Skeletal muscle tissue (tissue), 4 donors: Measurements from ENCODE around the gene DCDC2. TPM values are rescaled to one million over a fixed set of nuclear protein-coding genes. Genes with fewer than 3 reads are reported as not detected.
"Not testable (repeated sequence)": the region's sequence is repeated elsewhere in the genome, so short reads cannot be mapped to it uniquely, and the experiment has no call there.

Experiments used
- H3K27ac ChIP-seq: one replicate; pipeline ENCODE4 v1.7.0; 2013; ENCODE audit warnings: mild to moderate bottlenecking, low read depth, low read length, inconsistent platforms
- H3K27me3 ChIP-seq, 3 donors: one replicate each; pipeline ENCODE4 v1.7.0; 2013; ENCODE audit warnings: low read length in 3 of 3; ENCODE audit not compliant: control insufficient read depth in 3 of 3, insufficient read depth in 3 of 3
- H3K36me3 ChIP-seq, 3 donors: one replicate each; pipeline ENCODE4 v1.7.0; 2013; ENCODE audit warnings: low read length in 3 of 3; ENCODE audit not compliant: control insufficient read depth in 3 of 3, insufficient read depth in 3 of 3
- H3K4me1 ChIP-seq, 3 donors: one replicate each; pipeline ENCODE4 v1.7.0; 2013; ENCODE audit warnings: low read length in 3 of 3, mild to moderate bottlenecking in 3 of 3; ENCODE audit not compliant: control insufficient read depth in 3 of 3, insufficient read depth in 3 of 3
- H3K4me3 ChIP-seq, 3 donors: one replicate each; pipeline ENCODE4 v1.7.0; 2013; ENCODE audit warnings: low read length in 3 of 3
- H3K9ac ChIP-seq, 3 donors: one replicate each; pipeline ENCODE4 v1.7.0; 2013; ENCODE audit warnings: low read length in 3 of 3, mild to moderate bottlenecking in 3 of 3, moderate library complexity in 2 of 3, low read depth in 1 of 3
- H3K9me3 ChIP-seq, 3 donors: one replicate each; pipeline ENCODE4 v1.7.0; 2013; ENCODE audit warnings: low read length in 3 of 3; ENCODE audit not compliant: control insufficient read depth in 3 of 3
- total RNA-seq: library from RNA; depleted of rRNA; stranded (reverse); fragments of >200 nt; gene quantifications from one replicate; pipeline ENCODE4 v1.2.3, GENCODE V29; 2014
- donor health status: Osteomylitis.

DCDC2 gene
- total RNA-seq, 1 donor from 2014 or later = not detected

DNA sequence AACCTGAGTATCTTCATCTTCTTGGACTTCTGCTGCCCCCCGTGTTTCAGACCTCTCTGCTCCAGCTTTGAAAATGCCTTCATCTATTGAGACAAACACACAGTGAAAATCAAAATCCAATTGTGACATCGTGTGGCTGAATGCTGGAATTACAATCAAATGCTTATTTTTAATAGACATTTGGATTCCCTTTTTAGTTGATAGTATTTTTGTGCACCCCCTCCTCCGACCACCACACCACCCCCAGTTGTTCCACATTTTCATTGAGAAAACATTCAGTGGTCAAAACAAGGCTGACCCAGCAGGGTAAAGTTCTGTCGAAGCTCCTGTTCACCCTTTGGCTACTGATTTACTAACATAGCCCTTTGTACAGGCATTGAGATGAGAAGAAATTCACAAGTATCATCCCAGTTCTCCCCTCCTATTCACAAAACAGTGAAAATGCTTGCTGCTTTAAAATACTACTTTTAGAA lies 152.8 kb downstream of the DCDC2 start:
- no peaks in the 10 kb centered on the region for H3K27me3 ChIP-seq
- no peak overlapping the region for H3K4me3 ChIP-seq
- no peaks in the 10 kb centered on the region for H3K36me3 ChIP-seq
- no peak overlapping the region for H3K27ac ChIP-seq
- no peak overlapping the region for H3K9ac ChIP-seq
- H3K4me1 ChIP-seq = no peaks in the 10 kb centered on the region
- no peaks in the 10 kb centered on the region for H3K9me3 ChIP-seq

DNA sequence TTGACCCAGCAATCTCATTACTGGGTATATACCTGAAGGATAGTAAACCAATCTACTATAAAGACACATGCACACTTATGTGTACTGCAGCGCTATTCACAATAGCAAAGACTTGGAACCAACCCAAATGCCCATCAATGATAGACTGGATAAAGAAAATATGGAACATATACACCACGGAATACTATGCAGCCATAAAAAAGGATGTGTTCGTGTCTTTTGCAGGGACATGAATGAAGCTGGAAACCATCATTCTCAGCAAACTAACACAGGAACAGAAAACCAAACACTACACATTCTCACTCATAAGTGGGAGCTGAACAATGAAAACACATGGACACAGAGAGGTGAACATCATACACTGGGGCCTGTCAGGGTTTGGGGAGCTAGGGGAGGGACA lies 153.7 kb downstream of the DCDC2 start:
- H3K4me3 ChIP-seq, H3K4me1 ChIP-seq, H3K36me3 ChIP-seq, H3K27ac ChIP-seq, H3K27me3 ChIP-seq, H3K9me3 ChIP-seq, H3K9ac ChIP-seq: not testable (repeated sequence)

DNA sequence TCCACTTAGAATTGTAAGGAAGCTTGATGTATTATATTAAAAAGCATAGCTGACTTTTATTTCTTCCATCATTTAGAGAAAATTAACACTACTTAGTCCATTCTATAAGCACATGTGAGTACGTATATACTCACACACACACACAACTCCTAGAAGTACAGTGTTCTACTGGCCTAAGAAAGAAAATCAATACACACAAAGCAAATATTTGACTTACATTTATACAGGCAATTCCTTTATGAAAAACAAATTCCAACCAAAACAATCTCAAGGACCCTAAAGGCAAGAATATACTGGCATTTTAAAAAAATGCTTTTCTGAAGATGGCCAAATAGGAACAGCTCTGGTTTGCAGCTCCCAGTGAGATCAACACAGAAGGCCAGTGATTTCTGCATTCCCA lies 160.0 kb downstream of the DCDC2 start:
- no peaks in the 10 kb centered on the region for H3K9me3 ChIP-seq
- H3K9ac ChIP-seq = no peak overlapping the region
- no peak overlapping the region for H3K27ac ChIP-seq
- H3K36me3 ChIP-seq = no peaks in the 10 kb centered on the region
- no peak overlapping the region for H3K4me3 ChIP-seq
- no peaks in the 10 kb centered on the region for H3K4me1 ChIP-seq
- H3K27me3 ChIP-seq = no peaks in the 10 kb centered on the region

DNA sequence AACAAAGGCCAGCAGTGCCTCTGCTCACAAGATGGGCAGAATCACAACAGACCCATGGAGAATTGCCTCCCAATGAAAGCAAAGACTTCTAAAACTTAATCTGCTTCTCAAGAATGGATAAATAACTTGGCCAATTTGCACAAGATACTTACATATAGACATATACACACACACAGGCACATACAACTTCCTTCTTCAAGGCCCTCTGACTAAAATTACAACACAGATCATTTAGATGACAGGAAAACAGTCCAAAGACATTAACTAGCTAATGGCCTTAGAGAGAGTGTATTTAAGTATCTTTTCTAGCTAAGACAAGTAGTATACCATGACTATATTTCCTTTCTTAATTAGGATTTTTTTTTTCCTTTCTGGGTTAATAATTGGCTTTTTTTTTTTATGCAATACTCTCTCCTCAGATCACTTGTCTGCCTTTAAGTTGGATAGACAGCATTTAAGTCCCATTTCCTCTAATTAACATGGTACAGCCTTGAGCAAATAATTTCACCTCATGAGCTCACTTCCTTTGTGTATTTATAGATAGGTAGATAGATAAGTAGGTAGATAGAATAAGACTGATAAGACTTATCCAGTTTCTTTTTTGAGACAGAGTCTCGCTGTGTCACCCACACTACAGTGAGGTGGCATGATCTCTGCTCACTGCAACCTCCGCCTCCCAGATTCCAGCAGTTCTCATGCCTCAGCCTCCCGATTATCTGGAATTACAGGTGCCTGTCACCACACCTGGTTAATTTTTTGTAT lies 161.8 kb downstream of the DCDC2 start:
- Histone ChIP-seq H3K4me1 (no peaks in the 10 kb centered on the region), H3K9ac (no peak overlapping the region), H3K36me3 (no peaks in the 10 kb centered on the region), H3K27me3 (no peaks in the 10 kb centered on the region), H3K9me3 (no peaks in the 10 kb centered on the region), H3K27ac (no peak overlapping the region), H3K4me3 (no peak overlapping the region)

DNA sequence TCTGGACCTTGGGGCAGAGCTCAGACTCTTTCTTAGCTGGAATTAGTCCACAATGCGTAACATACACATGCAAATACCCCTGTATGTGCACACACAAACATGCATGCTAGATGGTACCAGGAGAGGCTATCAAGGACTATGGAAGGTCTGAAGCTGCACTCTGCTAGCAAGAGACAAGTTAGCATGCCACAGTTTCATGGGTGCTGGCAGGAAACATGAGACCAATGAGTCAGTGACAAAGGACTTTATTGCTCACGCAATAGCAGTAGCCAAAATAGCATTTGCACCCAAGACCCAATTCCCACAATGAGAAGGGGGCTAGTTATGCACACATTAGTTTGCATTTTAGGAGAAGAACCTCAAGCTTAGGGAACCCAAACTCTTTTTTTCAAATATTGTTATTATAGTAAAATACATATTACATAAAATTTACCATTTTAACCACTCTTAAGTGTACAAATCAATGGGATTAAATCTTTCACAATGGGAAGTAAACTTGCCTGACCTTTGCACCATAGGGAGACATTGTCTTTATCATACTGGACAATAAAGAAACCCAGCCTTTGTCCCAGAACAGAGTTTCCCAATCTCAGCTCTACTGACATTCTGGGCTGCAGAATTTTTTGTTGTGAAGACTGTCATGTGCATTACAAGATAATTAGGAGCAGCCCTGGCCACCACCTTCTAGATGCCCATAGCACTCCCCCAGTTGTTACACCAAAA lies 162.7 kb downstream of the DCDC2 start:
- Histone ChIP-seq H3K27me3 (no peaks in the 10 kb centered on the region), H3K4me3 (no peak overlapping the region), H3K4me1 (no peaks in the 10 kb centered on the region), H3K9me3 (no peaks in the 10 kb centered on the region), H3K27ac (no peak overlapping the region), H3K36me3 (no peaks in the 10 kb centered on the region), H3K9ac (no peak overlapping the region)

DNA sequence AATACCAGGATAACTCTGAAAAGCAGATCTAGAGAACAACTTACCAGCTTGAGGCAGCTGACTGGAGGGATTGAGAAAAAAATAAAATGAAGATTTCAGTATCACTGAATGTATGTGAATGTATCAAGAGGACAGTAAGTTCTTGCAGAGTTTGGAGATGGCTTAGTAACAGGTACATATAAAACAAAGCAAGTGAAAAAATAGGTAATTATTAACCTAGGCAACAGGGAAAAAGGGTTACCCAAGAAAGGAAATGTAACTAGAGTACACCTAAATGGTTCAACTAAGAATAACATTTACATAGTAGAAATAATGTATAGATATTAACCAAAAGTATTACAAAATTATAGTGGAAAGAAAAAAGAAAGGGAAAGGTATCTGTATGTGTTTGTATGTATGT lies 164.5 kb downstream of the DCDC2 start:
- no peak overlapping the region for H3K27ac ChIP-seq
- no peaks in the 10 kb centered on the region for H3K36me3 ChIP-seq
- H3K9me3 ChIP-seq = no peaks in the 10 kb centered on the region
- no peaks in the 10 kb centered on the region for H3K4me1 ChIP-seq
- H3K9ac ChIP-seq = no peak overlapping the region
- no peaks in the 10 kb centered on the region for H3K27me3 ChIP-seq
- H3K4me3 ChIP-seq = no peak overlapping the region

DNA sequence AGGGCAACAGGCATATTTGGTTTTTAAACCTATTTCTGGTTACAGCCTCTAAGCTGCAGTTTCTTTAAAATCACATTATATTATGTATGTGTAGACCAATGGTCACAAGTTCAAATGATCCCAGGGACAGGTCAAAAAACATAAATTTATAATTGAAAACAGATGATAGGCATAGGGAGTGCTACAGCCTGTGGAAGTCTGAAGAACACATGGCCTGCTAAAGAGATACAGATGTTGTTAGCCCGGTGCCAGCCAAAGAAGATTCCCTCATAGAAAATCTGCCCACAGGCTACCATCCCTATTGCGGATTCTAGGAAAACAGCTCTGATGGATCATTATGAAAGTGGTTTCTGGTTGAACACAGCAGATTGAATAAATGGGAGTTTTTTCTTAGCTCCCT lies 166.5 kb downstream of the DCDC2 start:
- Histone ChIP-seq H3K36me3 (no peaks in the 10 kb centered on the region), H3K27me3 (no peaks in the 10 kb centered on the region), H3K27ac (no peak overlapping the region), H3K9me3 (no peaks in the 10 kb centered on the region), H3K4me3 (no peak overlapping the region), H3K9ac (no peak overlapping the region), H3K4me1 (no peaks in the 10 kb centered on the region)

DNA sequence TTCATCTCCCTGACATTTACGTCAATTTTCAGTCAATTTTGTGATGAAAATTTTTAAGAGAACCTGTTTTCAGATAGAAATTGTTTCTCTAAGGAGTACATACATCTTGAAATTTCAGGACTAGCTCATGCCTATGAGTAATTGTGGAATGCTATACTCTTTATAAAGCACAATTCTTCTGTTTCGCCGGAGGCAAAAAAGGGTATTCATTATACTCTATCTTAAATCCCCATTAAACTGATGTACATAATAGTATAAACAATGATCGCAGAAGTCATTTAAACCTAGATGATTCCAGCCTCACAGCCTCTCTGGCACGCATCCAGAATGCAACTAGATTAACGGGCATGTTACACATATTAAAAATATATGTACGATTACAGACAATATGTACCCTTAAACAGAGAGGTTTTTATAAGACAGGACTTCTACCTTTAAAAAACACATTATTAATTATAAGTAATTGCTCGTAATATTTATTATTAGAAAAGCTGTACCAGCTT lies 169.2 kb downstream of the DCDC2 start:
- Histone ChIP-seq H3K4me3 (no peak overlapping the region), H3K36me3 (no peaks in the 10 kb centered on the region), H3K4me1 (no peaks in the 10 kb centered on the region), H3K9me3 (no peaks in the 10 kb centered on the region), H3K27me3 (no peaks in the 10 kb centered on the region), H3K9ac (no peak overlapping the region), H3K27ac (no peak overlapping the region)

DNA sequence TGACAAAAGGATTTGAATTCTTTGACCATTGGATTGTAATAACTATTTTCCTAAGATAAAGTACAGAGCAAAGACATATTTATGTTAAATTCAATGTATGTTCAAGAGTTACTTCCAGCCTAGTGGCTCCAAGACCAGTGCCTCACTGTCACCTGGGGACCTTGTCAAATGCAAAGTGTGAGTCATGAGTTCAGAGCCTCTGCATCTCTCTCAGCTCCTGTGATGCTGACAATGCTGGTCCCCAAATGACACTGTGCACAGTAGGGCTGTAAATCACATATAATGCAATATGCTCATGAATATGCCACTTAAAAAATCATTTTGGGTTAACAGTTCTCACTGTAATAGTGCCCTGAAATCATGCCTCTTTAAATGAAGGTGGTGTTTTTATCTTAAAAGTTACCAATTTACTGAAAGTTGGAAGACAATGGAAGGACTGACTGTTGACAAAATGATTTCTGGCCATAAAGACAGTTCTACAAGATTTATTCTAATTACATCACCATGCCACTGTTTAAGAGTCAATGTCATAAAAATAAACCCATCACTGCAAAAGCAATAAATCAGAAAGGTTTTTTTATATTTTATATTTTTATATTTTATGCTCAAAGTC lies 169.8 kb downstream of the DCDC2 start:
- Histone ChIP-seq H3K27me3 (peaks cover 0 to 3% (median 0%) of the 10 kb centered on the region in 3 donors), H3K4me3 (no peak overlapping the region), H3K36me3 (no peaks in the 10 kb centered on the region), H3K27ac (no peak overlapping the region), H3K9ac (no peak overlapping the region), H3K9me3 (no peaks in the 10 kb centered on the region), H3K4me1 (no peaks in the 10 kb centered on the region)

DNA sequence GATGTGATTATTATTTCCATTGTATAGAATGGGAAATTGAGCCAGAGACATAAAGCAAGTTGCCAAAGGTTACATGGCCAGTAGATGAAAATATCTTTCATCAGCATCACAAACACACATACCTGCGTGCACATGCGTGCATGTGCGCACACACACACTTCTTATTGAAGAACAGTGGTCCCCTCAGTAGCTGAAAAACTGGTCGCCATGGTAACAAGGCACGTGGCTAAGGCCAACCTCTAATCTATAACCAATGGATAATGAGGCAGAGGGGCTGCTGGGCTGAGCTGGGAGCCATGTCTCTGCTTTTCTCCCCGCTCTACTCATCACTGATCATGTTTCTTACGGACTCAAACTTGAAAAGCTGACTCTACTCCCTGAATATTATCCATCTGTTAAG lies 171.5 kb downstream of the DCDC2 start:
- no peak overlapping the region for H3K27ac ChIP-seq
- no peak overlapping the region for H3K4me3 ChIP-seq
- peaks cover 0 to 3% (median 0%) of the 10 kb centered on the region in 3 donors for H3K27me3 ChIP-seq
- no peaks in the 10 kb centered on the region for H3K4me1 ChIP-seq
- no peaks in the 10 kb centered on the region for H3K9me3 ChIP-seq
- H3K36me3 ChIP-seq = no peaks in the 10 kb centered on the region
- H3K9ac ChIP-seq = no peak overlapping the region
